ENCODE measurements around the gene CFAP52. TPM values are rescaled to one million over a fixed set of nuclear protein-coding genes. Genes with fewer than 3 reads are reported as not detected.
A peak's percentile ranks its signal among the peaks of the same experiment; 100 is the strongest.
"Not testable (repeated sequence)": the region's sequence is repeated elsewhere in the genome, so short reads cannot be mapped to it uniquely, and the experiment has no call there.

The CFAP52 gene
- total and polyA plus RNA-seq, 5 donors from 2014 or later: not detected

- Histone ChIP-seq H3K4me3 (ENCODE audit: low read depth, low read length) (no peak overlapping the region), H3K9me3 (ENCODE audit: control insufficient read depth in 2 of 2, low read length in 2 of 2) (no peaks in the 10 kb centered on the region), H3K36me3 (ENCODE audit: control insufficient read depth, insufficient read depth, low read length) (peaks cover 10% of the 10 kb centered on the region), H3K27ac (ENCODE audit: insufficient read depth, low read length, poor library complexity, severe bottlenecking) (no peak overlapping the region), H3K4me1 (ENCODE audit: control insufficient read depth, insufficient read depth, low read length, poor library complexity, severe bottlenecking) (no peaks in the 10 kb centered on the region), H3K27me3 (ENCODE audit: control insufficient read depth, insufficient read depth, low read length) (no peaks in the 10 kb centered on the region)
- no peaks in the 10 kb centered on the region for H3K27me3 Mint-ChIP-seq
- H3K9me3 Mint-ChIP-seq: no peaks in the 10 kb centered on the region
- H3K4me3 Mint-ChIP-seq: no peak overlapping the region
- H3K36me3 Mint-ChIP-seq: peaks cover 14% of the 10 kb centered on the region
- DNase-seq: no peak
- no peak overlapping the region for H3K27ac Mint-ChIP-seq
- peaks cover 3 to 10% (median 5%) of the 10 kb centered on the region in 4 donors for H3K4me1 Mint-ChIP-seq
- no peak for ATAC-seq (ENCODE audit: low read depth in 2 of 2)
These were observed 19.2 kb upstream of the CFAP52 start for GRCh38 chr17:9557161-9557755.

GRCh38 chr17:9557857-9558256, 18.6 kb upstream of the CFAP52 start:
- Histone ChIP-seq H3K36me3 (ENCODE audit: control insufficient read depth, insufficient read depth, low read length) (peaks cover 10% of the 10 kb centered on the region), H3K4me1 (ENCODE audit: control insufficient read depth, insufficient read depth, low read length, poor library complexity, severe bottlenecking) (no peaks in the 10 kb centered on the region), H3K4me3 (ENCODE audit: low read depth, low read length) (no peak overlapping the region), H3K9me3 (ENCODE audit: control insufficient read depth in 2 of 2, low read length in 2 of 2) (no peaks in the 10 kb centered on the region), H3K27me3 (ENCODE audit: control insufficient read depth, insufficient read depth, low read length) (no peaks in the 10 kb centered on the region), H3K27ac (ENCODE audit: insufficient read depth, low read length, poor library complexity, severe bottlenecking) (no peak overlapping the region)
- Mint-ChIP-seq H3K4me1 (peaks cover 7 to 14% (median 8%) of the 10 kb centered on the region in 4 donors), H3K27me3 (no peaks in the 10 kb centered on the region), H3K27ac (no peak overlapping the region), H3K36me3 (peaks cover 19% of the 10 kb centered on the region), H3K9me3 (no peaks in the 10 kb centered on the region), H3K4me3 (no peak overlapping the region)
- DNase-seq (no peak), ATAC-seq (ENCODE audit: low read depth in 2 of 2) (no peak)

GRCh38 chr17:9564104-9564503, 12.3 kb upstream of the CFAP52 start:
- Mint-ChIP-seq H3K4me3 (peak overlapping the region; percentile 6 to 73 (median 58)), H3K9me3 (no peaks in the 10 kb centered on the region), H3K4me1 (peaks cover 19 to 49% (median 41%) of the 10 kb centered on the region in 4 donors), H3K27me3 (no peaks in the 10 kb centered on the region), H3K36me3 (peaks cover 40% of the 10 kb centered on the region), H3K27ac (peak overlapping the region in 2 of 3 donors; percentile 57 to 82)
- Histone ChIP-seq H3K27ac (ENCODE audit: insufficient read depth, low read length, poor library complexity, severe bottlenecking) (no peak overlapping the region), H3K36me3 (ENCODE audit: control insufficient read depth, insufficient read depth, low read length) (peaks cover 11% of the 10 kb centered on the region), H3K4me3 (ENCODE audit: low read depth, low read length) (no peak overlapping the region), H3K27me3 (ENCODE audit: control insufficient read depth, insufficient read depth, low read length) (no peaks in the 10 kb centered on the region), H3K9me3 (ENCODE audit: control insufficient read depth in 2 of 2, low read length in 2 of 2) (no peaks in the 10 kb centered on the region), H3K4me1 (ENCODE audit: control insufficient read depth, insufficient read depth, low read length, poor library complexity, severe bottlenecking) (peaks cover 15% of the 10 kb centered on the region)
- DNase-seq (no peak), ATAC-seq (ENCODE audit: low read depth in 2 of 2) (no peak)

DNA sequence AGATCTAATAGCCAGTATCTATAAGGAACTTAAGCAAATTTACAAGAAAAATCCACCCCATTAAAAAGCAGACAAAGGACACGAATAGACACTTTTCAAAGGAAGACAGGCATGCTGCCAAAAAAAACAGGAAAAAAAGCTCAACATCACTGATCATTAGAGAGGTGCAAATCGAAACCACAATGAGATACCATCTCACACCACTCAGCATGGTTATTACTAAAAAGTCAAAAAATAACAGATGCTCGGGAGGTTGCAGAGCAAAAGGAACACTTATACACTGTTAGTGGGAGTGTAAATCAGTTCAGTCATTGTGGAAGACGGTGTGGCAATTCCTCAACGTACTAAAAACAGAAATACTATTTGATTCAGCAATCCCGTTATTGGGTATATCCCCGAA, 10.4 kb upstream of the CFAP52 start:
- H3K36me3 ChIP-seq (ENCODE audit: control insufficient read depth, insufficient read depth, low read length): peaks cover 14% of the 10 kb centered on the region
- H3K9me3 ChIP-seq (ENCODE audit: control insufficient read depth in 2 of 2, low read length in 2 of 2): no peaks in the 10 kb centered on the region
- Mint-ChIP-seq H3K27ac (peak overlapping the region; percentile 28 to 68 (median 67)), H3K27me3 (no peaks in the 10 kb centered on the region), H3K4me3 (peak overlapping the region; percentile 52 to 84 (median 67)), H3K4me1 (peaks cover 24 to 53% (median 46%) of the 10 kb centered on the region in 4 donors), H3K9me3 (no peaks in the 10 kb centered on the region), H3K36me3 (peaks cover 48% of the 10 kb centered on the region)
- DNase-seq (peak in 2 of 3 donors; percentile 12 to 21), ATAC-seq (ENCODE audit: low read depth in 2 of 2) (peak in 1 of 2 donors; percentile 31)
- peaks cover 15% of the 10 kb centered on the region for H3K4me1 ChIP-seq (ENCODE audit: control insufficient read depth, insufficient read depth, low read length, poor library complexity, severe bottlenecking)
- H3K27ac ChIP-seq (ENCODE audit: insufficient read depth, low read length, poor library complexity, severe bottlenecking): peak overlapping the region; percentile 39
- peak overlapping the region; percentile 83 for H3K4me3 ChIP-seq (ENCODE audit: low read depth, low read length)
- H3K27me3 ChIP-seq (ENCODE audit: control insufficient read depth, insufficient read depth, low read length): no peaks in the 10 kb centered on the region

- H3K9me3 ChIP-seq (ENCODE audit: control insufficient read depth in 2 of 2, low read length in 2 of 2); H3K4me3 ChIP-seq (ENCODE audit: low read depth, low read length); H3K27me3 ChIP-seq (ENCODE audit: control insufficient read depth, insufficient read depth, low read length); DNase-seq; ATAC-seq (ENCODE audit: low read depth in 2 of 2); H3K9me3 Mint-ChIP-seq; H3K27me3 Mint-ChIP-seq: not testable (repeated sequence)
- H3K27ac Mint-ChIP-seq: peak overlapping the region; percentile 28 to 68 (median 67)
- Histone ChIP-seq H3K27ac (ENCODE audit: insufficient read depth, low read length, poor library complexity, severe bottlenecking) (peak overlapping the region; percentile 39), H3K4me1 (ENCODE audit: control insufficient read depth, insufficient read depth, low read length, poor library complexity, severe bottlenecking) (peaks cover 15% of the 10 kb centered on the region), H3K36me3 (ENCODE audit: control insufficient read depth, insufficient read depth, low read length) (peaks cover 14% of the 10 kb centered on the region)
- H3K36me3 Mint-ChIP-seq: peaks cover 48% of the 10 kb centered on the region
- peaks cover 24 to 56% (median 47%) of the 10 kb centered on the region in 4 donors for H3K4me1 Mint-ChIP-seq
- peak overlapping the region in 3 of 4 donors; percentile 2 to 84 (median 40) for H3K4me3 Mint-ChIP-seq
These were observed 9.7 kb upstream of the CFAP52 start for GRCh38 chr17:9566739-9567138.

GRCh38 chr17:9568004-9568403, 8.4 kb upstream of the CFAP52 start:
- Histone ChIP-seq H3K36me3 (ENCODE audit: control insufficient read depth, insufficient read depth, low read length) (peaks cover 14% of the 10 kb centered on the region), H3K27me3 (ENCODE audit: control insufficient read depth, insufficient read depth, low read length) (no peaks in the 10 kb centered on the region), H3K4me3 (ENCODE audit: low read depth, low read length) (no peak overlapping the region), H3K27ac (ENCODE audit: insufficient read depth, low read length, poor library complexity, severe bottlenecking) (no peak overlapping the region), H3K4me1 (ENCODE audit: control insufficient read depth, insufficient read depth, low read length, poor library complexity, severe bottlenecking) (peaks cover 15% of the 10 kb centered on the region), H3K9me3 (ENCODE audit: control insufficient read depth in 2 of 2, low read length in 2 of 2) (no peaks in the 10 kb centered on the region)
- Mint-ChIP-seq H3K4me3 (no peak overlapping the region), H3K27me3 (no peaks in the 10 kb centered on the region), H3K36me3 (peaks cover 41% of the 10 kb centered on the region), H3K4me1 (peaks cover 24 to 63% (median 45%) of the 10 kb centered on the region in 4 donors), H3K9me3 (no peaks in the 10 kb centered on the region), H3K27ac (no peak overlapping the region)
- DNase-seq (no peak), ATAC-seq (ENCODE audit: low read depth in 2 of 2) (no peak)

DNA sequence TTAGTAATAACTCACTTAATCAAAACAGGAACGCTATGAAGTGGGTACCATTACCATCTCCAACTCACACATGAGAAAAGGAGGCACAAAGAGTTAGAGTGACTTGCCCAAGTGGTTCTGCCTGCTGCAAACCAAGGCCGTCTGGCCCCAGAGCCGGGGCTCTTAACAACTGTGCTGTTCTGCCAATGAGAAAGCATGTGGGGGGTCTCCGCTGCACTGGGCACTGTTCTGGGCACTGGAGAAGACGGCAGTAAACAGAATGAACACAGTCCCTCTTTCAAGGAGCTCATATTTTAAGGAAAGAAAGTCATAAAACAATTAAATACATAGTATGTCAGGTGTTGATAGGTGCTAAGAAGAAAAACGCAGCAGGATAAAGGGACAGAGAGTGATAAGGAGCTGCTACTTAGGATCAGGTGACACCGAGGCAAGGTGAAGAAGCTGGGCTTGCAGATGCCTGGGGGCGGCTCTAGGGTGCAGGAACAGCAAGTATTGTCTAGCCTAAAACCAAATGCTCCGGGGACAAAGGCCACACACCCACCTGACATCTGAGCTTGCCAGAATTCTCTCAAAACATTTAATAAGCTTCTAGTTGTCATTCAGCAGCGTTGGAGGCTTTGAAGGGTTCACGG, 7.4 kb upstream of the CFAP52 start:
- Mint-ChIP-seq H3K4me3 (peak overlapping the region in 1 of 4 donors; percentile 74), H3K4me1 (peaks cover 25 to 64% (median 47%) of the 10 kb centered on the region in 4 donors), H3K27ac (peak overlapping the region in 1 of 3 donors; percentile 21), H3K27me3 (no peaks in the 10 kb centered on the region), H3K36me3 (peaks cover 34% of the 10 kb centered on the region), H3K9me3 (no peaks in the 10 kb centered on the region)
- H3K4me1 ChIP-seq (ENCODE audit: control insufficient read depth, insufficient read depth, low read length, poor library complexity, severe bottlenecking): peaks cover 15% of the 10 kb centered on the region
- no peak overlapping the region for H3K4me3 ChIP-seq (ENCODE audit: low read depth, low read length)
- H3K27ac ChIP-seq (ENCODE audit: insufficient read depth, low read length, poor library complexity, severe bottlenecking): no peak overlapping the region
- ATAC-seq (ENCODE audit: low read depth in 2 of 2): no peak
- H3K27me3 ChIP-seq (ENCODE audit: control insufficient read depth, insufficient read depth, low read length): no peaks in the 10 kb centered on the region
- DNase-seq: no peak
- peaks cover 14% of the 10 kb centered on the region for H3K36me3 ChIP-seq (ENCODE audit: control insufficient read depth, insufficient read depth, low read length)
- no peaks in the 10 kb centered on the region for H3K9me3 ChIP-seq (ENCODE audit: control insufficient read depth in 2 of 2, low read length in 2 of 2)
